Activated CD4-positive, alpha-beta T cell treated with anti-CD3 and anti-CD28 coated beads, Interleukin-2, Interleukin-4, amounts not matched to agents 100 ng/mL and 50 ng/mL, durations not matched to agents 16 hours and 8 hours (primary cell): ENCODE results near the gene SDC4.

Experiments used
- DNase-seq: peaks from one replicate; pipeline ENCODE4 v3.0.0-alpha.2; 2020; ENCODE audit warnings: low spot score

SDC4 gene

GRCh38 chr20:45347936-45348778, at the start of gene SDC4:
Gene SDC4, minus strand, starts transcription at chr20:45348424. Its CDS starts 40 bp downstream, at chr20:45348384.
- DNase-seq, result peak; percentile 62

- DNase-seq, result no peak
Observed at GRCh38 chr20:45395114-45395415, 46.8 kb upstream of the SDC4 start.

- no peak for DNase-seq
Observed at GRCh38 chr20:45394221-45395113, 46.2 kb upstream of the SDC4 start.

GRCh38 chr20:45392733-45393132, 44.5 kb upstream of the SDC4 start:
- DNase-seq, result no peak

GRCh38 chr20:45391559-45391958, 43.3 kb upstream of the SDC4 start:
- DNase-seq, result no peak

GRCh38 chr20:45390931-45391330, 42.7 kb upstream of the SDC4 start:
- DNase-seq, result no peak

- DNase-seq, result no peak
Observed at GRCh38 chr20:45387274-45387673, 39.0 kb upstream of the SDC4 start.

- no peak for DNase-seq
Observed at GRCh38 chr20:45378191-45378590, 30.0 kb upstream of the SDC4 start, which contains the start of gene TP53TG5. Gene TP53TG5, minus strand, starts transcription at chr20:45378325. Its CDS starts 89 bp downstream, at chr20:45378236.

- no peak for DNase-seq
Observed at GRCh38 chr20:45377269-45377668, 29.0 kb upstream of the SDC4 start.

GRCh38 chr20:45374966-45375365, 26.7 kb upstream of the SDC4 start:
- no peak for DNase-seq

GRCh38 chr20:45374101-45374467, 25.9 kb upstream of the SDC4 start:
- no peak for DNase-seq

GRCh38 chr20:45373353-45374100, 25.3 kb upstream of the SDC4 start:
- peak; percentile 90 for DNase-seq

GRCh38 chr20:45372646-45373352, 24.6 kb upstream of the SDC4 start:
- DNase-seq, result no peak

- no peak for DNase-seq
Observed at GRCh38 chr20:45372241-45372640, 24.0 kb upstream of the SDC4 start.

- no peak for DNase-seq
Observed at GRCh38 chr20:45370571-45371160, 22.4 kb upstream of the SDC4 start.

GRCh38 chr20:45368221-45368980, 20.2 kb upstream of the SDC4 start:
- DNase-seq, result peak; percentile 74

GRCh38 chr20:45367126-45367525, 18.9 kb upstream of the SDC4 start:
- no peak for DNase-seq

GRCh38 chr20:45366631-45367030, 18.4 kb upstream of the SDC4 start:
- DNase-seq, result no peak

- no peak for DNase-seq
Observed at GRCh38 chr20:45366192-45366591, 18.0 kb upstream of the SDC4 start.

GRCh38 chr20:45365444-45365970, 17.3 kb upstream of the SDC4 start:
- no peak for DNase-seq
